ENCODE results near the gene XRCC5.

DNA sequence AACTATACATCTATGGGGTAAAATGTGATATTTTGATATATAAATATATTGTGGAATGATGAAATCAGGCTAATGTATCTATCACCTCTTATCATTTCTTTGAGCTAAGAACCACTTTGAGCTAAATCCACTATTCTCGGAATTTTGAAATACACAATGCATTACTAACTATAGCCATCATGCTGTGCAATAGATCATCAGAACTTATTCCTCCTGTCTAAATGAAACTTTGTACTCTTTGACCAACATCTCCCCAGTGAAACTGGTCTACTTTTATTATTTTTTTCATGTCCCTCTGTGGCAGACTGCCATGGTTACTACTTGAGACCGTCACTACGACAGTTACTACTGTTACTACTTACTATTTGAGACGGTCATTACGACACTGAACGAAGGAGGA lies 39.0 kb upstream of the XRCC5 start:
- TF ChIP-seq POLR2AphosphoS5 (IDR thresholded peaks at IDR 0.05; ENCODE audit: low read depth, low read length) (no peak), SIN3A (IDR thresholded peaks at IDR 0.05; ENCODE audit: borderline replicate concordance, insufficient read depth, low read length) (no peak)

Measured in PFSK-1 (cell line).